NB4 (cell line): Measurements from ENCODE around the gene HS3ST5.
"Not testable (repeated sequence)": the region's sequence is repeated elsewhere in the genome, so short reads cannot be mapped to it uniquely, and the experiment has no call there.

ENCODE experiments used
- CTCF ChIP-seq: IDR thresholded peaks from one replicate; pipeline ENCODE4 v1.5.1; 2012; ENCODE audit warnings: low read depth, low read length
- MAX ChIP-seq: IDR thresholded peaks from 2 replicates; pipeline ENCODE4 v1.6.1; 2011; ENCODE audit warnings: low read depth, low read length
- POLR2A ChIP-seq: IDR thresholded peaks from 2 replicates; pipeline ENCODE4 v1.6.1; 2011; ENCODE audit warnings: mild to moderate bottlenecking; ENCODE audit not compliant: insufficient read length; ENCODE audit errors: extremely low read depth

- not testable (repeated sequence) for TF ChIP-seq MAX, CTCF, POLR2A
Measured at GRCh38 chr6:114313816-114314215, 29.0 kb downstream of the HS3ST5 start.
